ENCODE measurements around the gene HERC2.
A peak's percentile ranks its signal among the peaks of the same experiment; 100 is the strongest.
"Not testable (repeated sequence)": the region's sequence is repeated elsewhere in the genome, so short reads cannot be mapped to it uniquely, and the experiment has no call there.

DNA sequence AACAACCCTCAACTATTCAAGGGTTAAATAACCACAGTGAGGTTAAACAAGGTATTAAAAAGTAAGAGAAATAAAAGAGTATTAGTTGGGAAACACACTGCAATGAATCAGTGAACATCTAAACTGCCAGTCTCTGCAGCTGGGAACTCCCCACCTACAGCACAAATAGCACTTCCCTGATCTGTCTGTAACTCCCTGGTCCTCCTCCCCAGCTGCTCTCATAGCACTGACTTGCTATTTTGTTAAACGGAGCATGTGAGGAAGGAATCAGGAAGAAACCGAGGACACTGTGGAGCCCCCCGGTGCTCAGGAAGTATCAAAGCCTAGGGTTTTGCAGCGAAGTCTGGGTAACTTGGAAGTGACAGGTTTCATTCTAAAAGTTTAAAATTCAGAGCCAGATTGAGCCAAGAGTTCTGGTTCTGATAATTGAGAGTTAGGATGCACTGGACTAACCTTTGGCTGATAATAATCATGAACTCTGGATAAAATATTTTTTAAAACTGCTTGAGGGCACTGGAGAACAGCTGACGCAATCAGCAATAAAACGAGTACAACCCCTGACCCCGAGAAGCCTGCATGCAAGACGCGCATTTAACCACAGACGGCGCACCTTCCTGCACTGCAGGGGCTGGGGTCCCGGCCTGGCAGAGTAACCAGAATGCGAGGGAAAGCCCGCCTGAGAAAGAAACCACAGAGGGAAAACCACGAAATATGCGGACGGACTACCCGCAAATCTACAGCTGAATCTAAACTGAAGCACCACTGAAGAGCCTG is 118.7 kb downstream of the HERC2 start:
- TF ChIP-seq, protein P1, sequence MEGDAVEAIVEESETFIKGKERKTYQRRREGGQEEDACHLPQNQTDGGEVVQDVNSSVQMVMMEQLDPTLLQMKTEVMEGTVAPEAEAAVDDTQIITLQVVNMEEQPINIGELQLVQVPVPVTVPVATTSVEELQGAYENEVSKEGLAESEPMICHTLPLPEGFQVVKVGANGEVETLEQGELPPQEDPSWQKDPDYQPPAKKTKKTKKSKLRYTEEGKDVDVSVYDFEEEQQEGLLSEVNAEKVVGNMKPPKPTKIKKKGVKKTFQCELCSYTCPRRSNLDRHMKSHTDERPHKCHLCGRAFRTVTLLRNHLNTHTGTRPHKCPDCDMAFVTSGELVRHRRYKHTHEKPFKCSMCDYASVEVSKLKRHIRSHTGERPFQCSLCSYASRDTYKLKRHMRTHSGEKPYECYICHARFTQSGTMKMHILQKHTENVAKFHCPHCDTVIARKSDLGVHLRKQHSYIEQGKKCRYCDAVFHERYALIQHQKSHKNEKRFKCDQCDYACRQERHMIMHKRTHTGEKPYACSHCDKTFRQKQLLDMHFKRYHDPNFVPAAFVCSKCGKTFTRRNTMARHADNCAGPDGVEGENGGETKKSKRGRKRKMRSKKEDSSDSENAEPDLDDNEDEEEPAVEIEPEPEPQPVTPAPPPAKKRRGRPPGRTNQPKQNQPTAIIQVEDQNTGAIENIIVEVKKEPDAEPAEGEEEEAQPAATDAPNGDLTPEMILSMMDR (IDR thresholded peaks at IDR 0.05; ENCODE audit: low read depth, low read length), result peak; percentile 6
- not testable (repeated sequence) for TF ChIP-seq POLR2A (IDR thresholded peaks at IDR 0.05; ENCODE audit: extremely low read depth, insufficient read length); MYC (IDR thresholded peaks at IDR 0.05; ENCODE audit: low read depth, low read length)
